Cerebellar cortex (tissue), 1 donor: ENCODE measurements around the gene TDRD6.

Experiments
- DNase-seq: peaks from one replicate; pipeline ENCODE4 v3.0.0-alpha.2; 2015; ENCODE audit warnings: low spot score

The TDRD6 gene

GRCh38 chr6:46677314-46677654, 10.4 kb upstream of the TDRD6 start:
- DNase-seq, result peak; percentile 38

GRCh38 chr6:46684771-46685170, 2.9 kb upstream of the TDRD6 start:
- DNase-seq, result no peak

GRCh38 chr6:46688117-46688965, 656 bp downstream of the TDRD6 start:
- DNase-seq, result no peak

GRCh38 chr6:46688966-46689335, 1.3 kb downstream of the TDRD6 start:
- no peak for DNase-seq

GRCh38 chr6:46689657-46690056, 2.0 kb downstream of the TDRD6 start:
- DNase-seq, result no peak

DNA sequence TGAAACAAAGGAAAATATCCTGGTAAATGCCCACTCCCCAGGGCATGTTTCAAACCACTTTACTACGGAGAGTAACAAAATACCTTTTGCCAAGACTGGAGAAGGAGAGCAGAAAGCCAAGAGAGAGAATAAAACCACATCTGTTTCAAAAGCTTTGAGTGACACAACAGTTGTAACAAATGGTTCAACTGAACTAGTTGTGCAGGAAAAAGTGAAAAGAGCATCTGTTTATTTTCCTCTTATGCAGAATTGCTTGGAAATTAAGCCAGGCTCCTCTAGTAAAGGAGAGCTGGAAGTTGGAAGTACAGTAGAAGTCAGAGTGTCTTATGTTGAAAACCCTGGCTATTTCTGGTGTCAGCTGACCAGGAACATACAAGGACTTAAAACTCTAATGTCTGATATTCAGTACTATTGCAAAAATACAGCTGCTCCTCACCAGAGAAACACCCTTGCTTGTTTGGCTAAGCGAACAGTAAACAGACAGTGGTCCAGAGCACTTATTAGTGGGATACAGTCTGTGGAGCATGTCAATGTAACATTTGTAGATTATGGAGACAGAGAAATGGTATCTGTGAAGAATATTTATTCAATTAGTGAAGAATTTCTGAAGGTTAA, 2.6 kb downstream of the TDRD6 start:
- DNase-seq, result no peak

GRCh38 chr6:46690911-46691451, 3.3 kb downstream of the TDRD6 start:
- no peak for DNase-seq

DNA sequence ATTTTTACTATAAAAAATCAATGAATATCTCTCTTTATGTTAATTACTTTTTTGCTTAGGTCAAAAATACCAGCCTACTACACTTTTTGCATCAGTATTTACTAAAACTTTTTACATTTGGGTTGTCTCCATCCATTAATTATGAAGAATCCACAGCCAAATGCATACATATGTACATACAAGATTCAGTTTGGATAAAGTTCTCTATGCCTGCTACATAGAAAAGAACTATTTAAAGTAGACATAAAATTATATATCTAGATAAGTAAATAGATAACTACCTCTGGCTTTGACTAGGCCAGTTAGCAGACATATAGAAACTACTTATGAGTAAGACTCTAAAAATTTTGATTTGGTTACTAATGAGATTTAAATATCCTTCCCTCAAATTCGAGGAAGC, 12.3 kb downstream of the TDRD6 start:
- DNase-seq, result no peak

- DNase-seq, result peak; percentile 39
Measured at GRCh38 chr6:46704562-46704961, 16.9 kb downstream of the TDRD6 start.

GRCh38 chr6:46706464-46706863, 18.8 kb downstream of the TDRD6 start:
- DNase-seq, result no peak

DNA sequence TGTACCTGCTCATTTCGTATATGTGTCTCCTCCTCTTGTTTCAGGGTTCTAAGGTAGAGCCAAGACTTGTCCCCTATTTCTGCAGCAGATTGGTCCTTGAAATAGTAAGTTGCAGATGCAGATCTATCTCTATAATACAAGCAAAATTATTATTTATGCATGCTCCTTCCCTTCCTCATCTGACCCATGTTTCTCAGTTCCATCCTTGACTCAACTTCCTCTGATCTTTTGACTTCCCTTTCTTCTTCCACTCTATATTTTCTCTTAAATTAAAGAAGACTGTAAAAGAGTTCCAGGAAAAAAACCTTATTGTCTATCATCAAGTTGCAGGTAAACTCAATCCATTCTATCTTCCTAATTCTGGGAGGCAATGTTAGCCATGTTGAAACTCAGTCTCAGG, 23.8 kb downstream of the TDRD6 start:
- no peak for DNase-seq

GRCh38 chr6:46715141-46715540, 27.5 kb downstream of the TDRD6 start:
- no peak for DNase-seq

DNA sequence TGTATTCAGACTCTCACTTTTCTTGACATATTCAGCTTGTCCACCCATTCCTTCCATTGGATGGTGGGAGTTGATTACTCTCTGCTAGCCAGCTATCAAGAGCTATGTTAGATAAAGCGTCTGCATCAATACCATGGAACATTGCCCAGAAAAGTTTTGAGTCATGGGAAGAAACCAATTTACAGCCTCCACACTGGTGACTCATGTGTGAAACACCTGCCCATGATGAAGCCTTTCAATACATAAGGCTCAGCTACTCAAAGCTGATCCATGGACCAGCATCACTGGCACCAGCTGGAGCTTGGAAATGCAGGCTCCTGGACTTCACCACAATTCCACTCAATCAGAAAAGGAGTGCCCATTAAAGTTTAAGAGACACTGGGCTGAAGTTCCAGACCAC, 31.4 kb downstream of the TDRD6 start:
- DNase-seq, result no peak

- no peak for DNase-seq
Measured at GRCh38 chr6:46720401-46720800, 32.7 kb downstream of the TDRD6 start.

DNA sequence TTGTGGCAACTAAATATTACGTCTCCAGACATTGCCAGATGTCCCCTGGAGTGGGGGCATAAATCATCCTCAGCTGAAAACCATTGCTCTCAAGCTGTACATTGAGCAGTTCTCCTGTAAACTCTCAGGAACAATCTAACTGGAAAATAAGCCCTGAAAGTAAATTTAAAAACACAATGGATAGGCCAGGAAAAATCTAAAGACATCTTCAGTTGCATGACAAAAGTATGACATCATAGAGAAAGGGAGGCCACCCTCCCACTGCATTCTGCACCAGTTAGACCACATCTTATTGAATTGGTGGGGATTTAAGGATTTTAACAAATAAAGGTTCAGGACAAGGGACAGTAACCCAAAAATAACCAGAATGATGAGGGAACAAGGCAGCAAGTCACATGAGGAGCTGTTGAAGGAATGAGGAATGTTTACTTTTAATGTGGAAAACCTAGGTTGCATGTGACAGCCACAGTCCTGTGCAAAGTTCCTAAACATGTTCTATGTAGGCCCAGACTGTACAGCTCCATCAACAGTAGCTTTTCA, 42.2 kb downstream of the TDRD6 start:
- no peak for DNase-seq

GRCh38 chr6:46730921-46731461, 43.3 kb downstream of the TDRD6 start:
- DNase-seq, result no peak

GRCh38 chr6:46733341-46733801, 45.7 kb downstream of the TDRD6 start:
- DNase-seq, result peak; percentile 81

GRCh38 chr6:46734867-46735719, 47.4 kb downstream of the TDRD6 start, which contains the start of gene PLA2G7:
Gene PLA2G7, minus strand, starts transcription at chr6:46735375. Its CDS starts 12,484 bp downstream, at chr6:46722891.
- DNase-seq, result peak; percentile 61

DNA sequence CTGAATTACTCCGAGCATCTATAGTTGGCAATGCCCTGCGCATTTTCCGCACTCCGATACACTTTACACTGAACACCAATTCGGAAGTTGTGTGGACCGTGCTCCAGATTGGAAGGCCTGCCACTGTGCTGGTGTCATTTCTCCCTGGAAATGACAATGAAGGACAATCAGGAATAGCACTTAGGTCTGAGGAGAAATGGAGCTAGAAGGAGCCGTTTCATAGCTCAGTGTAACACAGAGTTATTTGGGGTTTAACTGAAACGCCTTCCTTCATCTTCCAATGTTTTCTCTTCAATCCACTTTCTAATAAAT, 48.0 kb downstream of the TDRD6 start:
- DNase-seq, result no peak

DNA sequence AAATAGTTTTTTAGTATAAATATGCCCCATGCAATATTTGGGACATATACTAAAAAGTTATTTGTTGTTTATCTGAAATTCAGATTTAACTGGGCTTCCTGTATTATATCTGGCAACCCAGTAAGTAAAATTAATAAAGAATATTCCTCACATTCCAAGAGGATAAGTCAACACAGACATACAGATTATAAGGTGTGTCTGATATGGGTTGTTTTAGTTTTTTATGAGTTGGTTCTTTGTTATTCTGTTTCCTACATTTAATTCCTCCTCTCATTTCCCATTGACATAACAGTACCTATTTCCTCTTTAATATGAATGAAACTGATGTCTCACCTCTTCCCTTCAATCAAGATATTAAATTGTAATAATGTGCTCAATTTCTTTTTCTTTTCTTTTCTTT, 49.2 kb downstream of the TDRD6 start:
- DNase-seq, result no peak

DNA sequence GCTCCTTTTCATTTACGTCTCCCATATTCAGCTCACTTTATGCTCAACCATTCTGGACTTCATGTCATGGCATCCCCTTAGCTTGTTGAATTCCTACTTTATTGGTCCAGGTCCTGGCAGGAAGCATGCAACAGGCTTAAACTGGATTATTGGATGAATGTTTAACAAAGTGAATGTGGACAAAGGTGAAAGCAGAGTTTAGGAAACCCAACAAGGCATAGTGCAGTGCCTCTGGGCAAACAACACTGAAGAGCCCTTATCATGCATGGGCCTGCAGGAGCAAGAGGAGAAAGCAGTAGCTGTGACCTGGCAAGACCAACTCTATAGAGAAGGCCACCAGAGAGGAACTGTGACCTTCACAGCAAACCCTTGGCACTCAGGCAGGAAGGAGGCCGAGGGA, 53.8 kb downstream of the TDRD6 start:
- no peak for DNase-seq

DNA sequence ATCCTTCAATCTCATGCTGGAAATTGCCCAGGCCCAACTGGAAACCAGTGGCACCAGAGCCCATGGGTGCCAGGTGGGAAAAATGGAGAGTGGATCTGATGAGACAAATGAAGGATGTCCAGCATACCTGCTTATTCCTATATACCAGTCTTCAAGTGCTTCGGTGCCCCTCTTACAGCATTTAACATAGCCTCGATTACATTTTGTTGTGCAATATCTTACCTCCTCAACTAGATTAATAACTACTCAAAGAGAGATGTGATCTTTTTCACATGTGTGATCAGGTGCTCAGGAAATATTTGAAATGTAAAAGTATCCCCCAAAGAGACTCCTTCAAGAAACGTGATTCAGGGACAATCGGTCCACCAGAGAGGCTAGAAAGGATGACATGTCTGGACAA, 54.2 kb downstream of the TDRD6 start:
- DNase-seq, result no peak
